KBM-7 (cell line): Measurements from ENCODE around the gene ORM2.

ENCODE experiments used
- DNase-seq: peaks from one replicate; pipeline ENCODE4 v3.0.0-alpha.2; 2015
- in situ Hi-C: fragments of 300-500 bp; cut with MboI; formaldehyde crosslinking; loops from 2 replicates; pipeline ENCODE4 v1.14.3; 2020; ENCODE audit warnings: low sequenced_read_pairs, low pct_unique_long_range_greater_than_20kb, mixed read lengths

The ORM2 gene

GRCh38 chr9:114342755-114343440, 13.2 kb downstream of the ORM2 start:
- DNase-seq = no peak
- in situ Hi-C loops = no loop called here

- DNase-seq = no peak
- in situ Hi-C loops = no loop called here
These were observed 14.0 kb downstream of the ORM2 start for GRCh38 chr9:114343471-114344187.

- in situ Hi-C loops = no loop called here
- no peak for DNase-seq
These were observed 14.5 kb downstream of the ORM2 start for GRCh38 chr9:114344188-114344566.

- in situ Hi-C loops = no loop called here
- DNase-seq = no peak
These were observed 15.0 kb downstream of the ORM2 start for GRCh38 chr9:114344692-114345091.

- in situ Hi-C loops = no loop called here
- DNase-seq = no peak
These were observed 15.9 kb downstream of the ORM2 start for GRCh38 chr9:114345493-114346065.

GRCh38 chr9:114346146-114346545, 16.5 kb downstream of the ORM2 start:
- DNase-seq = no peak
- in situ Hi-C loops = no loop called here

- no peak for DNase-seq
These were observed 18.0 kb downstream of the ORM2 start for GRCh38 chr9:114347675-114348074.

GRCh38 chr9:114348261-114348905, 18.7 kb downstream of the ORM2 start:
- no peak for DNase-seq
- in situ Hi-C loops = no loop called here

More at GRCh38 chr9:114347675-114348074, 18.0 kb downstream of the ORM2 start:
- in situ Hi-C loops = no loop called here

GRCh38 chr9:114348906-114349482, 19.3 kb downstream of the ORM2 start:
- peak; percentile 65 for DNase-seq
- in situ Hi-C loops = no loop called here

- DNase-seq = no peak
- in situ Hi-C loops = no loop called here
These were observed 20.2 kb downstream of the ORM2 start for GRCh38 chr9:114349713-114350480.

- in situ Hi-C loops = no loop called here
- no peak for DNase-seq
These were observed 21.1 kb downstream of the ORM2 start for GRCh38 chr9:114350636-114351401.

- no peak for DNase-seq
- in situ Hi-C loops = no loop called here
These were observed 22.3 kb downstream of the ORM2 start for GRCh38 chr9:114351932-114352331.

- in situ Hi-C loops = no loop called here
These were observed 26.2 kb downstream of the ORM2 start for GRCh38 chr9:114355821-114356220.

GRCh38 chr9:114356792-114357191, 27.1 kb downstream of the ORM2 start:
- in situ Hi-C loops = no loop called here
- no peak for DNase-seq

More at GRCh38 chr9:114355821-114356220, 26.2 kb downstream of the ORM2 start:
- DNase-seq = no peak

- in situ Hi-C loops = no loop called here
- no peak for DNase-seq
These were observed 27.7 kb downstream of the ORM2 start for GRCh38 chr9:114357360-114357759.

- in situ Hi-C loops = no loop called here
- DNase-seq = no peak
These were observed 28.3 kb downstream of the ORM2 start for GRCh38 chr9:114357911-114358328.

- in situ Hi-C loops = no loop called here
- no peak for DNase-seq
These were observed 30.1 kb downstream of the ORM2 start for GRCh38 chr9:114359801-114360200.

GRCh38 chr9:114361542-114361941, 31.9 kb downstream of the ORM2 start:
- in situ Hi-C loops = no loop called here

More at GRCh38 chr9:114361542-114361941, 31.9 kb downstream of the ORM2 start:
- no peak for DNase-seq
